Measurements from ENCODE around the gene POMC. TPM values are rescaled to one million over a fixed set of nuclear protein-coding genes. Genes with fewer than 3 reads are reported as not detected.

POMC gene
- total and polyA plus RNA-seq, 8 donors: 0.89 to 4.6 (median 3.2) TPM; not detected in 2

- TF ChIP-seq EP300 (IDR thresholded peaks at IDR 0.05) (no peak), POLR2AphosphoS5 (IDR thresholded peaks at IDR 0.05) (no peak), CTCF (IDR thresholded peaks at IDR 0.05) (no peak), POLR2A (IDR thresholded peaks at IDR 0.05) (no peak)
- DNase-seq: peak; percentile 44 to 90
- H3K36me3 ChIP-seq: no peaks in the 10 kb centered on the region
- no peaks in the 10 kb centered on the region for H3K9me3 ChIP-seq
- H3K27me3 ChIP-seq: peaks cover 0 to 55% (median 11%) of the 10 kb centered on the region in 3 donors
- intact Hi-C loops (cut with DNase I; ENCODE audit: low total_unique reads): no loop called here
- H3K4me3 ChIP-seq: peak overlapping the region; percentile 40 to 54 (median 45)
- H3K4me1 ChIP-seq: peaks cover 0 to 8% (median 0%) of the 10 kb centered on the region in 4 donors
- peak overlapping the region in 4 of 5 donors; percentile 42 to 63 (median 51) for H3K27ac ChIP-seq
- WGBS, 5 donors: 34 to 64% (median 43%) methylated on average over 35 to 69 of the region's 69 CpGs
These were observed 7.2 kb downstream of the POMC start for GRCh38 chr2:25161055-25161781.

DNA sequence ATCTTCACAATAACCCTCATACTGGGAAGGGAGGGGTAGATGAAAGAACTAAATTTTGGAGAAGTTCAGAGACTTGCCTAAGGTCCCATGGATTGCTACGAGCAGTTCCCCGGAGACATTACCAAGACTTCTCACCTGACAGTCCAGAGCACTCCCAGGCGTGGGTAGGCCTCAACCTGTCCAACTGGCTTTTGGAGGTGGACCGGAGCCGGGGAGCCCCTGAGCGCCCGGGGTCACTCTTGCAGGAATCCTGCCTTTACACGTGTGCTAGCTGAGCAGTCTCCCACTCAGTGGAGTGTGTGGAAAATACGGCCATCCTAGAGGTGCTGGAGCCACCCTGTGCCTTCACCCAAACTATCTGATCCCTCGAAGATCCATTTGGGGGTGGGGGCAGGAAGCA, 8.0 kb downstream of the POMC start:
- TF ChIP-seq EP300 (IDR thresholded peaks at IDR 0.05) (no peak), CTCF (IDR thresholded peaks at IDR 0.05) (no peak), POLR2AphosphoS5 (IDR thresholded peaks at IDR 0.05) (no peak), POLR2A (IDR thresholded peaks at IDR 0.05) (no peak)
- DNase-seq: no peak
- intact Hi-C loops (cut with DNase I; ENCODE audit: low total_unique reads): no loop called here
- no peaks in the 10 kb centered on the region for H3K9me3 ChIP-seq
- H3K27ac ChIP-seq: no peak overlapping the region
- no peaks in the 10 kb centered on the region for H3K36me3 ChIP-seq
- WGBS, 5 donors: 94 to 97% (median 96%) methylated on average over 10 of the region's 10 CpGs
- H3K4me3 ChIP-seq: no peak overlapping the region
- H3K27me3 ChIP-seq: peaks cover 0 to 46% (median 10%) of the 10 kb centered on the region in 3 donors
- H3K4me1 ChIP-seq: peaks cover 0 to 8% (median 0%) of the 10 kb centered on the region in 4 donors

- no peak overlapping the region for H3K4me3 ChIP-seq
- H3K4me1 ChIP-seq: peaks cover 0 to 8% (median 0%) of the 10 kb centered on the region in 4 donors
These were observed 8.4 kb downstream of the POMC start for GRCh38 chr2:25159949-25160348.

More at GRCh38 chr2:25159949-25160348, 8.4 kb downstream of the POMC start:
- Histone ChIP-seq H3K27ac (no peak overlapping the region), H3K27me3 (peaks cover 0 to 42% (median 10%) of the 10 kb centered on the region in 3 donors), H3K36me3 (no peaks in the 10 kb centered on the region), H3K9me3 (no peaks in the 10 kb centered on the region)
- peak in 1 of 2 donors; percentile 69 for DNase-seq
- intact Hi-C loops (cut with DNase I; ENCODE audit: low total_unique reads): no loop called here
- 63 to 74% (median 71%) methylated on average over 8 of the region's 8 CpGs for WGBS, 5 donors
- TF ChIP-seq EP300 (IDR thresholded peaks at IDR 0.05) (no peak), CTCF (IDR thresholded peaks at IDR 0.05) (no peak), POLR2A (IDR thresholded peaks at IDR 0.05) (no peak), POLR2AphosphoS5 (IDR thresholded peaks at IDR 0.05) (no peak)
